HG03442 (cell line): Measurements from ENCODE around the gene TTC5.
A peak's percentile ranks its signal among the peaks of the same experiment; 100 is the strongest.
"Not testable (repeated sequence)": the region's sequence is repeated elsewhere in the genome, so short reads cannot be mapped to it uniquely, and the experiment has no call there.

Source experiments
- ATAC-seq: cut with Tn5 transposase; IDR thresholded peaks from one replicate; pipeline ENCODE4 v1.9.1; 2021; ENCODE audit warnings: mild to moderate bottlenecking, moderate library complexity; ENCODE audit not compliant: unreplicated experiment

TTC5 gene

GRCh38 chr14:20305265-20306078 is at the start of gene TTC5:
Gene TTC5 (minus strand): TSS chr14:20305951. CDS start chr14:20305937, 14 bp downstream.
- ATAC-seq = peak; percentile 94

GRCh38 chr14:20350860-20351259 is 45.1 kb upstream of the TTC5 start:
- ATAC-seq = no peak

GRCh38 chr14:20350282-20350681 is 44.5 kb upstream of the TTC5 start:
- no peak for ATAC-seq

- no peak for ATAC-seq
Measured at GRCh38 chr14:20347747-20348146, 42.0 kb upstream of the TTC5 start.

GRCh38 chr14:20346713-20347112 is 41.0 kb upstream of the TTC5 start:
- no peak for ATAC-seq

- no peak for ATAC-seq
Measured at GRCh38 chr14:20345366-20345765, 39.6 kb upstream of the TTC5 start.

GRCh38 chr14:20343862-20344220 is 38.1 kb upstream of the TTC5 start:
- no peak for ATAC-seq

- peak; percentile 94 for ATAC-seq
Measured at GRCh38 chr14:20343092-20343861, 37.5 kb upstream of the TTC5 start, which contains the start of gene PARP2. Gene PARP2 (plus strand): TSS chr14:20343635. CDS start chr14:20343642, 7 bp downstream.

- ATAC-seq = no peak
Measured at GRCh38 chr14:20341646-20342045, 35.9 kb upstream of the TTC5 start.

GRCh38 chr14:20341032-20341431 is 35.3 kb upstream of the TTC5 start:
- ATAC-seq = not testable (repeated sequence)

GRCh38 chr14:20334017-20334416 is 28.3 kb upstream of the TTC5 start:
- ATAC-seq = no peak

- ATAC-seq = no peak
Measured at GRCh38 chr14:20333494-20333841, 27.7 kb upstream of the TTC5 start.

- ATAC-seq = peak; percentile 99
Measured at GRCh38 chr14:20332788-20333493, 27.2 kb upstream of the TTC5 start, which contains the start of gene CCNB1IP1. Gene CCNB1IP1 (minus strand): TSS chr14:20333279. CDS start chr14:20316523, 16,756 bp downstream.

- no peak for ATAC-seq
Measured at GRCh38 chr14:20332431-20332787, 26.7 kb upstream of the TTC5 start.

GRCh38 chr14:20331053-20331613 is 25.4 kb upstream of the TTC5 start:
- ATAC-seq = no peak

GRCh38 chr14:20329355-20329754 is 23.6 kb upstream of the TTC5 start:
- ATAC-seq = no peak

GRCh38 chr14:20328705-20329104 is 23.0 kb upstream of the TTC5 start:
- no peak for ATAC-seq

- peak; percentile 64 for ATAC-seq
Measured at GRCh38 chr14:20327005-20327869, 21.5 kb upstream of the TTC5 start.

- no peak for ATAC-seq
Measured at GRCh38 chr14:20317720-20318119, 12.0 kb upstream of the TTC5 start.

- ATAC-seq = no peak
Measured at GRCh38 chr14:20314026-20314425, 8.3 kb upstream of the TTC5 start.
